Right ventricle myocardium superior (tissue), 1 donor: ENCODE measurements around the gene SERPINA12. TPM values are rescaled to one million over a fixed set of nuclear protein-coding genes. Genes with fewer than 3 reads are reported as not detected.

Experiments used
- ATAC-seq: fragments of 200-7000 bp; cut with Tn5 transposase; one replicate; pipeline ENCODE4 v1.9.1; 2020; ENCODE audit warnings: mild to moderate bottlenecking; ENCODE audit not compliant: poor library complexity
- DNase-seq: peaks from one replicate; pipeline ENCODE4 v3.0.0-alpha.2; 2020
- intact Hi-C: fragments of 100-400 bp; cut with DNase I; formaldehyde crosslinking; loops from one replicate; pipeline ENCODE4 v1.11.2; 2022
- long read RNA-seq: library from polyadenylated mRNA; unstranded; transcript quantifications from one replicate; pipeline ENCODE4 v2.0.0, GENCODE V29; 2021
- total RNA-seq: library from RNA; stranded (reverse); fragmentation: NEBNext Ultra II Directional; extraction: Animal tissue kit (Norgen Biotek cat#: 25700); gene quantifications from one replicate; pipeline ENCODE4 v1.2.1, GENCODE V29; 2021
- donor health status: DM: no; HTN: yes; CAD: no; lungs with severe emphysema.

SERPINA12 gene, protein sequence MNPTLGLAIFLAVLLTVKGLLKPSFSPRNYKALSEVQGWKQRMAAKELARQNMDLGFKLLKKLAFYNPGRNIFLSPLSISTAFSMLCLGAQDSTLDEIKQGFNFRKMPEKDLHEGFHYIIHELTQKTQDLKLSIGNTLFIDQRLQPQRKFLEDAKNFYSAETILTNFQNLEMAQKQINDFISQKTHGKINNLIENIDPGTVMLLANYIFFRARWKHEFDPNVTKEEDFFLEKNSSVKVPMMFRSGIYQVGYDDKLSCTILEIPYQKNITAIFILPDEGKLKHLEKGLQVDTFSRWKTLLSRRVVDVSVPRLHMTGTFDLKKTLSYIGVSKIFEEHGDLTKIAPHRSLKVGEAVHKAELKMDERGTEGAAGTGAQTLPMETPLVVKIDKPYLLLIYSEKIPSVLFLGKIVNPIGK
- total RNA-seq: not detected
- long read RNA-seq: 0 reads

DNA sequence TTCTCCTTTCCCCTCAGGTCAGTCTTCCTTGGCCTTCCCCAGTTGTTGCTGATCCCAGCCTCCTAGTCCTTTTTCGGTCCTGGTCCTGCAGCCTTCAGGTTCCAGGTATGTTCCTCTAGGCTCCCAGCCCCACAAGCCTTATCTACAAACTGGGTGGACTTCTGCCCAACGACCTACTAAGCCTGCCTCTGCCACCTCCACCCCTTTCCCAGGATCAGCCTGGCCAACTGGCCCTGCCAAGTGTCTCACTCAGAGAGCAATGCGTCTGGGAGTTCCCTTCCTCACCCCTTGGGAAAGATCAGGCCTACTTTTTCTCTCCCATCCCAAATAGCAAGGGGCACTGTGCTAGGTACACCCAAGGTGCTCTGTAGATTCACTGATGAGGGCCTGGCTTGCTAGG is at the start of gene SERPINA12:
SERPINA12 (minus strand) TSS at position 114 of the 400 bp plus-strand sequence. CDS start 11,072 bp downstream, outside the sequence.
- ATAC-seq (no peak), DNase-seq (no peak)
- intact Hi-C loops: no loop called here

DNA sequence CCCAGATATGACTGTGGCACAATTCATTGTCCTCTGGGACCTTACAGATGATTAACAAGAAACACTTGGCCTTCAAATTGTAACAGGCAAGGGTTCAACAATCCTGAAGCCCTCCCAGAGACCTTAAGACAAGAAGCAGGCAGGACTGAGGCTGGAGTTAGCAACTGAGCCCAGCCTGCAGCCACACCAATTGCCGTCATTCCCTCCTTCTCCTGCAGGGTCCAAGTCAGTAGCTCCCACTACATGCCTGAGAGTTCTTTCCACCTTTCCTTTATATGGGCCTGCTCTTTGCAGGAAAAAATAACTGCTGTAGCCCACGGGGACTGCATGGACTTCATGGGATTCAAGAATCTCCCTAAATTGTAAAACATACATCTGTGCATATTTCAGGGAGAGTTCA is 49.6 kb upstream of the SERPINA12 start:
- no peak for ATAC-seq
- DNase-seq: no peak
- intact Hi-C loops: no loop called here

DNA sequence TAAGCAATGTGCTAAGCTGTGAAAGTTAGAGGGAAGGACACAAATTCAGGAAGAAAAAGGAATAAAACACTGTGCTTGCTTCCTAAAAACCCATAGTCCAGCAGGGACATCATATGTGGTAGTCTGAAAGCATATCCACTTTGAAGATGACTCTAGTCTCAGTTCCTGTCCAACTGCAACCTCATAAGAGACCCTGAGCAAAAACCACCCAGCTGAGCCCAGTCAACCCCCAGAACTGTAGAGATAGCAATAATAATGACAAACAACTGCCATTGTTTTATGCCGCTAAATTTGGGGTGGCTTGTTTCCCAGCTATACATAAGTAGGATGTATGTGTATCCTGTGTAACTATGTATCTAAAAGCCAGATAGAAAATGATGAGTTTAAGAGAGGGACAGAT is 48.1 kb upstream of the SERPINA12 start:
- DNase-seq: no peak
- no peak for ATAC-seq
- intact Hi-C loops: no loop called here

DNA sequence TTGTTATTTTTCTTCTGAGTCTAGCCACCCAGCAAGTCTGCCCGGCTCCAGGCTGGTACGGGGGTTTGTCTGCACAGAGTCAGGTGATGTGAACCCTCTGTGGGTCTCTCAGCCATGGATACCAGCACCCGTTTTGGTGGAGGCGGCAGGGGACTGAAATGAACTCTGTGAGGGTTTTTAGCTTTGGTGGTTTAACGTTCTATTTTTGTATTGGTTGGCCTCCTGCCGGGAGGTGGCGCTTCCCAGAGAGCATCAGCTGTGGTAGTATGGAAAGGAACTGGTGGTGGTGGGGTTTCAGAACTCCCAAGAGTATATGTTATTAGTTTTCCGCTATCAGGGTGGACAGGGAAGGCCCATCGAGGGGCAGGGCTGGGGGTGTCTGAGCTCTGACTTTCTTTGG is 46.7 kb upstream of the SERPINA12 start:
- no peak for DNase-seq

DNA sequence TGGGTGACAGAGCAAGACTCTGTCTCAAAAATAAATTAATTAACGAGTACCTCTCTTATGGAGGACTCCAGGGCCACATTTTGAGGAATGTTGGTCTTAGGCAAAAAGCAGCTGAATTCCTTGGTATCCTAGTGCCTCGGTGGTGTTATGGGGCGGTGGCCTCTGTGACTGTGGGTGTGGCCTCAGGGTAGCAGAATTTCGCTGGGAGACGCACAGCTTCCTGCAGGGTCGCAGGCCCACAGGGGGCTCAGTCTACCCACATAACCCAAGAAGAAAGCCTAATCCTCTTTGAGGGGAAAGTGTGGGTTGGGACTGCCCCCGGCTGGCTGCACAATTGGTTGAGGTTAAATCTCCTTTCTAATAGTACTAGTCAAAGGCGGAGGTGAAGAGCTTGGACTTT is 40.8 kb upstream of the SERPINA12 start:
- intact Hi-C loops: no loop called here
- DNase-seq: no peak
- no peak for ATAC-seq

More for the DNA sequence above, 46.7 kb upstream of the SERPINA12 start:
- ATAC-seq: no peak
- intact Hi-C loops: no loop called here

DNA sequence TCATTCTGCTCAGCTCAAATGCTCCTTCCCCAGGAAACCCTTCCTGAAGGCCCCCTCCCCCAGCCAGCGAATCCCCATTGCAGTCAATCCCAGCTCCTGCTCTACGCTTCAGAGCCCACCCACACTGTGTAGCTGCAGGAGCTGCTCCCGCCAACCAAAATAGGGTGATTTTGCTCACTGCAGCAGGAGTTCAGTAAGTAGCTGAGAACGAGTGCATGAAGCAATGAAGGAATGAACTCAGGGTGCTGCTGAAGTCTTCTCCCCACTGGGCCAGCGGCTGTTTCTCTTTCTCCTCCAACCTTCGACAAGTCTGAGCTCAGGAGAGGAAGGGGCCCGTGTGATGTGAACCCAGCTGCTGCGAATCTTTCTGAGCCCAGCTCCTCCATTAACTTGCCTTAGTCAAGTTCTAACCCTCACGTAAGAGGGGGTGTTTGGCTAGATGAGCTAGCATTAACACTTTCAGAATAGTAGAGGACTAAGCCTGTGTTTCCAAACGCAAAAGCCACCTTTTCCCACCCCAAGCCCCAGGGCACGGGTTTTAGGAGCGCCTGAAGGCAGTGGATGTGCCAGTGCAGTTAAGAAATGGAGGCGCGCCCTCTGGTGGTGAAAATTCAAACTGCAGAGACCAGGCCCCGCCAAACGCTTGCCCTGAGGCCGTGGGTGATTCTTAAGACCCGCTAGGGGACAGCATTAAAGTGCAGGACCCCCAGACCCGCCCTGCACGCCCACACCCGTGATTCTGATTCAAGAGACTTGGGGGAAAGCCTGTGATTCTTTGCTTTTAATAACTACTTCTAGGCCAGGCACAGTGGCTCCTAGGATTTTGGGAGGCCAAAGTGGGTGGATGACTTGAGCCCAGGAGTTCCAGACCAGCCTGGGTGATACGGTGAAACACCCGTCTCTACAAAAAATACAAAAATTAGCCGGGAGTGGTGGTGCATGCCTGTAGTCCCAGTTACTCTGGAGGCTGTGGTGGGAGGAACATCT is 40.0 kb upstream of the SERPINA12 start:
- intact Hi-C loops: no loop called here

DNA sequence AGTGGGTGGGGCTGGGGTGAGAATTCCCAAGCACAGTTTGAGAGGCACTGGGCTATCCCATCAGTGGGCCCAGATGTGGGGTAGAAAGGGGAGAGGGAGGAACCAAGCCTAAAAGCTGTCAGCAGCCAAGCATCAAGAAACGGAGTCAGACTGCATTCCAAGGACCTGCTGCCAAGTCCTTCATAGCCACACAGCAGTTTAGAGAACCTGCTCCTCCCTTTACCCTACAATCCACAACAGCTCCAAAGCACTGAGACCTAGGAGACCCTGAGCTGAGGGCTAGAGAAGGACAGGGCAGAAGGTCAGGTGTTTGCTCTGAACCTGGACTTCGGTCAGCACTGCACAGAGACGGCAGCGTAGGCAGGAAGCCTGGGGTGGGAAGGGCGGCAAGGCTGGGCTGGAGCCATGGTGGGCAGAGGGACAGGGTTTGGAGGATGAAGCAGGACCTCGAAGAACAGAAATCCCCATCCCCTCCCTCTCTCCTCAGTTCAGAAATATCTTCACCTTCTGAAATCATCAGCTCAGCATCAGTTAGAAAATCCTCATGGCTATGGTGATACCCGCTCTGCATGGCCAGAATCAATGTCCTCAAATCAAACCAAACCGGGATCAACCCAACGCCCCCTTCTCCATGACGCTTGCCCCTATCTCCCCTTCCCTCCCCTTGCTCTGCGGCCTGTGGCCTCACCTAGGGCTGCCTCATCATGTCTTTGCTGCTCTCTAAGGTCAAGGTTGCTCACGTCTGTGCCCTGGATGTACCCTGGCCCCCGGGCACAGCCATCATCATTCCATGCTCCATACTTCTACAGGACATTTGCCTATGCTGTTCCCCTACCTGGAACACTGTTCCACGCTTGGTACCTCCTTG is 39.1 kb upstream of the SERPINA12 start:
- intact Hi-C loops: no loop called here
- no peak for DNase-seq
- no peak for ATAC-seq

More for the DNA sequence above, 40.0 kb upstream of the SERPINA12 start:
- peak; percentile 88 for ATAC-seq
- peak; percentile 76 for DNase-seq

DNA sequence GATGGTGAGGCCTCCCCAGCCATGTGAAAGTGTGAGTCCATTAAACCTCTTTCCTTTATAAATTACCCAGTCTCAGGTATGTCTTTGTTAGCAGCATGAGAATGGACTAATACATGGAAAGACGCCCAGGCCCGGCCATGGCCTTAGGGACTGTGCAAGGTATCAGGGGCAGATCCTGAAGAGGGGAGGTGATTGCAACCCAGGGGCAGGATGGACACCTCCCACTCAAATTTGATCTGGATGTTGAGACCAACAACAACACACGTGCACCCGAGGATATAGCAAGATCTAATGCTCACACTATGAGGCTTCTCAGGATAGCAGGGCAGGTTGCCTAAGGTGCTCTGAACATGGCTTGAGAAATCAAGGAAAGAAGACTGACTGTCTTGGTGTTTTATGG is 38.5 kb upstream of the SERPINA12 start:
- DNase-seq (no peak), ATAC-seq (no peak)
- intact Hi-C loops: no loop called here

DNA sequence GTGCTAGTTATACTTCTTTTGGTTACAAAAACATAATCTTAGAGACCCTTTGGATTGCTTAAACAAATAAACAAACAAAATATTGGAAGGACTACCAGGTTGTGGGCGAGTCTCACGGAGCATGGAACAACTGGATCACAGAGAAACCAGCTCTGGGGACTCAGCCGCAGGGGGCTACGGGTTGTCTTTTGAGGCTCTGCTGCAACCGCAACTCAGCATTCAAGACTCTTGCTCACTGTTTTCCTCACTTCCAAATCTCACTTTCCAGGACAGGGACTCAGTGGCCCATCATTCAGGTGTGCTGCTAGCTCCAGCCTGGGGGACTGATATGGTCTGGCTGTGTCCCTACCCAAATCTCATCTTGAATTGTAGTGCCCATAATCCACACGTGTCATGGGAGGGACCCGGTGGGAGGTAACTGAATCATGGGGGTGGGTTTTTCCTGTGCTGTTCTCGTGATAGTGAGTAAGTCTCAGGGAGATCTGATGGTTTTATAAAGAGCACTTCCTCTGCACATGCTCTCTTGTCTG is 37.9 kb upstream of the SERPINA12 start:
- ATAC-seq (no peak), DNase-seq (no peak)
- intact Hi-C loops: no loop called here

DNA sequence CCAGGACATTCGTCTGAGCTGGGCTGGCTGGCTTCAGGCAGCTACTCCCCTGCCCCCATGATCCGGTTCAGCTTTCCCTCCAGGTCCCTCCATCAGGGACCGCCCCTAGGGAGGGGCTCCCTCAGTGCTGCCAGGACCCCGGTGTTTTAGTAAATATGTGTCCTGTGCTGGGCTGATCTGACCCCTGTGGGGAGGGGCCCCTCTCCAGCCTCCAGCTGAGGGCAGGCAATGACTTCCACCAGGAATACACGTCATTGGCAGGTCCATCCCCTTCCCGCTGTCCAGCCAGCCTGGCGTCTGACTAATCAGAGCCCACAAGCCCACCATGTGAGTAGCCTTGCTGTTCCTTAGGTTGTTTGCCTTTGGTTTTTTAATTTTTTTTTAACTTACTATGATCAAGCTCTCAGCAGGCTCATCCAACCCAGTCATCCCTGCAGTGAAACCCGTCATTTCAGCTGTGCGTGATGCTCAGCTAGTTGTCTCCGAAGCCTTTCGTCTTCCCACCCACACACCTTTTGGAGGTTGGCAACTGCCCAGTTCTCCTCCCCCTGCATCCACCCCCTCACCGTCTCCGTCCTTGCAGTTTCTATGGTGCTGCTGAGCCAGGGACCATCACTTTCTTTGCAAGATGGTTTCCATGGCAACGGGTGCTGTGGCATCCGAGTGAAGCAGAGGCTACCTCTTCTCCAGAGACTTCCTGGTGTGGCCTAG is 36.0 kb upstream of the SERPINA12 start:
- intact Hi-C loops: no loop called here
- DNase-seq (no peak), ATAC-seq (no peak)

DNA sequence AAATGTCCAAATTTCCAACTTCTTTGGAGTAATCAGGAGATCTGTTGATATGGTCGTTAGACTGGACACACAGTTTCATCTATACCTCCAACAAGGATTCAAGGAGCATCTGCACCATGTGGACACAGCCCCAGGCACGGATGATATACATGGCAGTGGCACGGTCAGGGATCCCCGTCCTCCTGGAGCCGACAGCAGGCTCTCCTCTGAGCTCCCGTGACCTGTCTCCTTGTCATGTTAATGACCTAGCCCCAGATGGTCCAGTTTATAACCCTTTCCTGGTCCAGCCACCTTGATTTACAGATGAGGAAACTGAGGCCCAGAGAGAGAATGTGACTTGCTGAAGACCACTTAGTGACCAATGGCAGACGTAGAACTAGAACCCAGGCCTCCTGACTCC is 35.5 kb upstream of the SERPINA12 start:
- ATAC-seq (no peak), DNase-seq (no peak)
- intact Hi-C loops: no loop called here

DNA sequence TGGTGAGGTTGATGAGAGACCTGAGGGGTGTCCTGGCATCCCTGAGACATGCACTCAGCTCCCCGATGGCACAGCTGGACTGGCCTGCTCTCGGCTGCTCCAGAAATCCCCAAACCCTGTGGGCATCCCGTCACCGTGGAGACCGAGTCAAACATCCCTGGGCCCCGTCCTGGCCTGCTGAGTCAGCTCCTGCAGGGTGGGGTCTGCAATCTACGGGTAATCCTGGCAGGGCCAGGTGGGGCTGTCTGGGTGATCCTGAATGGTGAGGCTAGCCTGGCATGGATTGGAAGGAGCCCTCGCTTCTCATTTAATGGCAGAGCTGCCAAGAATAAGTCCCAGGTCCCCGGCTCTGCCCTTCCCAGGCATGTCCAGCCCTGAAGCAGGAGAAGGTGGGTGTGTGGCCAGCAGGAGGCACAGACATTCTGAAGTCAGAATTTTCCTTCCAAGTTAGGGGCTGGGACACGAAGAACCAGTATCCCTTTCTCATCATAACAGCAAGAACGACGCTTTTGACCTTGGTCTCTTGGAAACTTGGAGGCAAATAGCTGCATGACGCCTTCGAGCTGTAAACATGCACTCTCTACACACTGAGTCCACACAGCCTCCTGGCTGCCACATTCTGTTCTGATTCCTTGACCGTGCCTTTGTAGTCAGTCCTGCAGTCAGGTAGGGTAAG is 34.3 kb upstream of the SERPINA12 start:
- intact Hi-C loops: no loop called here
- DNase-seq (no peak), ATAC-seq (no peak)

DNA sequence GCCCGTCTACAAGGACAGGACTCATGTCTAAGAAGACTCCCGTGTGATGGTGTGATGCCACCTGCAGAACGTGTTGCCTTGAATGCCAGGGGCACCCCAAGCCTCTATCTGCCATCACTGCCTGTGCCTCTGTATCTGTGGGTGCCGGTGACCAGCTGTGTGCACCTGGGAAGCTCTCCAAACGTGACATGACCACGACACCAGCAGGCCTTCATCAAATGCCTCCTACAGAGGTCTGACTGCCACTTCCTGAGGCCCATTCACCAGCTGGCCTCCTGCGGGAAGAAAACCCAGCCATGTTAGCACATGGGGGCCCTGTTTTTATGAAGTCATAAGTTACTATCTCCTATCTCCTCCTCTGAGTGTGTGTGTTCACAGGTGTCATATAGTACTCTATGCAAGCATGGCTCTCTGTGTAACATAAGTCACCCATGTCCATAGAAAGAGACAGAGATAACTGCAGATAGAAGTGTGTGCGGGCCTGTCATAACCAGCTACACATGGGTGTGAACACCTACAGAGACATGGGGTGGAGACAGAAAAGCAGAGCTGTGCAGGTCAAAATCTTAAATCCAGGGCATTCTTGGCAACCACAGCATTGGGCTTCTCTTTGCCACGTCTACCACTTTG is 33.7 kb upstream of the SERPINA12 start:
- intact Hi-C loops: no loop called here
- ATAC-seq (no peak), DNase-seq (no peak)

DNA sequence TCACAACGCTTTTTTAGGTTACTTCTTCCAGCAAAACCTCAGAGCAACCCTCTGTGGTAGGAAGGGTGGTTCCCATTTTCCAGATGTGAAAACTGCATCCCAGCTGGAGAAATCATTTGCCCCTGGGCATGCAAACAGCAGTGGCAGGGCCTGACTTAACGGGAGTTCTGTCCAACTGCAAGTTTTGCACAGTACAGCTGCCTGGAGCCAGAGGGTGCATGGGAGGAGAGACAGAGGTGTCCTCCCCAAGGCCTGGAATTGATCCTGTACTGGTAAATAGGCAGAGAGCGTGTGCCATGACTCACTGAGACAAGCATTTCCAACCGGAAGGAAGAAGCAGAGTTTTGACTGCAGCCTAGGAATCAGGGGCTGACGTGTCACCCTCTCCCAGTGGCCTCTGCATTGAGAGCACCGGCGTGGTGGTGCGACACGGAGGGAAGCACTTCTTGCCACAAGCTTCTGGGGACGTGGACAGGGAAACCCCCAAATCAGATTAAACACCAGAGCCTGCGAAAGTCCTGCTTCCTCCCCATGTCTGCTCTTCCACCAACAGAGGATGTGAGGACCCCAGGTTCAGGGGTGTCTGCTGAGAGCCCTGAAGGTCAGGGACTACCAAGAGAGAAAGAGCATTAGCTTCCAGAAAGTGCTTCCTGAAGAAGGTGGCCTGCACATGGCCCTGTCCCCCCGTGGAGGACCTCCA is 33.0 kb upstream of the SERPINA12 start:
- no peak for ATAC-seq
- no peak for DNase-seq
- intact Hi-C loops: no loop called here

DNA sequence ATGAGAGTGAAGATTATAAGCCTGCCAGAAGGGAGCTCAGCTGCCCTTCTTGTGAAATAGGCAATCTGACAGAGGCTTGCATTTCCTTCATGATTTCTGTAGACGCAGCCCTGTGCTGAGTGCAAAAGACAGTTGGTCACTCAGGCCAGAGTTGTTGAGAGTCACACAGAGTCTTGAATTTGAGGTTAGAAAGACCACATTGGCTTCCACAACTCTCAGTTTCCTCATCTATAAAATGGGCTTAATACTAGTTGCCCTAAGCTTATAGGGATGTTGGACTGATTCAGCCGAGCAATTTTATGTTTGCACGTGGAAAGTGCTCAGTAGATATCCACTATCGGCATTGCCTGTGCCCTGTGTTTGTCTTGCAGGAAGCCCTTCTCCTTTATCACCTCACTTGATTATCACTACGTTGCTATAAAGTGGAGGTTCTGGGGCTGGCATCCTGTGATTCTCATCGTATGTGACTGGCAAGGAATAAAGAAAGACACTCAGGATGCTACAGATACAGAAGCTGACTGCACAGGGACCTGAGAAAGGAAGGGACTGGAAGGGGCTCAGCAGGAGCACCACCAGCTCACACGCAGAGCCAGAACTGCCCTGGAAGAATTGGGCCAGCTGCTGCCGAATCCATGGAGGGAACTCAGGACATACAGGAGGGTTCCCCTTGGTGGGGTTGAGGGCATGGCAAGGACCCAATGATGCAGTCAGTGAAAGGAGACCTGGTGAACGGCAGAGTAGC is 32.1 kb upstream of the SERPINA12 start:
- DNase-seq: no peak
- intact Hi-C loops: no loop called here

More for the DNA sequence above, 32.1 kb upstream of the SERPINA12 start:
- no peak for ATAC-seq
